A549 (cell line): ENCODE measurements around the gene TOM1L2. TPM values are rescaled to one million over a fixed set of nuclear protein-coding genes. Genes with fewer than 3 reads are reported as not detected.
"Not testable (repeated sequence)": the region's sequence is repeated elsewhere in the genome, so short reads cannot be mapped to it uniquely, and the experiment has no call there.

Experiments
- ATAC-seq, 2 experiments: fragments of 200-7000 bp in 1 of 2; fragments of >200 bp in 1 of 2; cut with Nextera tagmentation in 1 of 2; cut with Tn5 transposase in 1 of 2; 3 replicates each; pipeline versions ENCODE4 v1.8.0 to v1.9.1; 2018 to 2020; ENCODE audit warnings: mild to moderate bottlenecking in 1 of 2, moderate library complexity in 1 of 2
- CTCF ChIA-PET: fragments of 300-600 bp; sonication (Branson Sonifier 250); formaldehyde crosslinking; extraction: SDS; loops from one replicate; lab custom pipeline; 2021; ENCODE audit warnings: antibody characterized with exemption, inconsistent platforms; lab: Yijun Ruan, JAX
- POLR2A ChIA-PET: fragments of 350-600 bp; formaldehyde crosslinking; extraction: SDS; loops from one replicate; lab custom pipeline; 2021; ENCODE audit warnings: antibody characterized with exemption, inconsistent platforms; lab: Yijun Ruan, JAX
- DNase-seq, 2 experiments: peaks; one replicate each; pipeline versions ENCODE4 v3.0.0 to v3.0.0-alpha.2; 2011 to 2016; ENCODE audit warnings: low read depth in 1 of 2, low spot score in 1 of 2
- FAIRE-seq: peaks from 2 replicates; lab custom pipeline; 2011; peaks lifted over from hg19 to GRCh38; lab: Jason Lieb, UNC
- H3K27ac ChIP-seq, 2 experiments: fragments of >200 bp; sonication (Bioruptor Twin); formaldehyde crosslinking; 3 replicates each; pipeline ENCODE4 v1.5.1; 2016 to 2017
- H3K4me1 ChIP-seq: fragments of >200 bp; sonication (Bioruptor Twin); formaldehyde crosslinking; 3 replicates; pipeline ENCODE4 v1.6.1; 2016
- H3K4me2 ChIP-seq: fragments of >200 bp; sonication (Bioruptor Twin); formaldehyde crosslinking; 3 replicates; pipeline ENCODE4 v1.6.1; 2016
- H3K4me3 ChIP-seq: fragments of >200 bp; sonication (Bioruptor Twin); formaldehyde crosslinking; 3 replicates; pipeline ENCODE4 v1.5.1; 2016
- H3K9me3 ChIP-seq: fragments of >200 bp; sonication (Bioruptor Twin); formaldehyde crosslinking; 3 replicates; pipeline ENCODE4 v1.6.1; 2016
- BHLHE40 ChIP-seq: IDR thresholded peaks from 2 replicates; pipeline ENCODE4 v1.6.1; 2012; ENCODE audit warnings: low read depth, low read length, inconsistent platforms
- CHD2 ChIP-seq: fragments of 150-350 bp; IDR thresholded peaks from 2 replicates; pipeline ENCODE4 v1.6.1; 2014; ENCODE audit warnings: low read length; ENCODE audit not compliant: partially characterized antibody
- EHF ChIP-seq: fragments of 250-450 bp; sonication (Bioruptor Pico); IDR thresholded peaks from 2 replicates; pipeline ENCODE4 v1.5.0; 2020; ENCODE audit warnings: mild to moderate bottlenecking
- EHMT2 ChIP-seq: fragments of 200-600 bp; sonication (generic); IDR thresholded peaks from 2 replicates; pipeline ENCODE4 v1.6.1; 2016; ENCODE audit warnings: antibody characterized with exemption, low read depth, mild to moderate bottlenecking, moderate library complexity
- ESRRA ChIP-seq: fragments of 150-350 bp; IDR thresholded peaks from 2 replicates; pipeline ENCODE4 v1.6.1; 2014; ENCODE audit warnings: mild to moderate bottlenecking, low read length, borderline replicate concordance
- HOXB13 ChIP-seq: fragments of 250-450 bp; sonication (Bioruptor Pico); IDR thresholded peaks from 2 replicates; pipeline ENCODE4 v1.5.0; 2020; ENCODE audit warnings: low read depth, mild to moderate bottlenecking, moderate library complexity
- JUNB ChIP-seq: fragments of >200 bp; sonication (Bioruptor Twin); formaldehyde crosslinking; IDR thresholded peaks from 2 replicates; pipeline ENCODE4 v1.6.1; 2016
- KDM5A ChIP-seq: fragments of 200-600 bp; sonication (generic); IDR thresholded peaks from 2 replicates; pipeline ENCODE4 v1.6.1; 2016; ENCODE audit warnings: antibody characterized with exemption, mild to moderate bottlenecking
- MAZ ChIP-seq: fragments of 150-350 bp; IDR thresholded peaks from 2 replicates; pipeline ENCODE4 v1.6.1; 2014; ENCODE audit warnings: antibody characterized with exemption, low read depth, low read length, borderline replicate concordance
- MYC ChIP-seq: IDR thresholded peaks from 2 replicates; pipeline ENCODE4 v1.6.1; 2012; ENCODE audit warnings: mild to moderate bottlenecking, inconsistent platforms, low read length, improper control_type of control experiment, borderline replicate concordance
- RARB ChIP-seq: fragments of 250-450 bp; sonication (Bioruptor Pico); IDR thresholded peaks from 2 replicates; pipeline ENCODE4 v1.8.0; 2021; ENCODE audit warnings: mild to moderate bottlenecking, moderate library complexity
- RFX5 ChIP-seq: fragments of 450-650 bp; IDR thresholded peaks from 2 replicates; pipeline ENCODE4 v1.7.1; 2014; ENCODE audit warnings: antibody characterized with exemption, mild to moderate bottlenecking, moderate library complexity
- SREBF2 ChIP-seq: fragments of 450-650 bp; IDR thresholded peaks from 2 replicates; pipeline ENCODE4 v1.6.1; 2014; ENCODE audit warnings: mild to moderate bottlenecking, moderate library complexity
- TFCP2L1 ChIP-seq: fragments of 250-450 bp; sonication (Bioruptor Pico); IDR thresholded peaks from 2 replicates; pipeline ENCODE4 v1.5.0; 2021; ENCODE audit warnings: mild to moderate bottlenecking
- TP53 ChIP-seq: fragments of 250-450 bp; sonication (Bioruptor Pico); IDR thresholded peaks from 2 replicates; pipeline ENCODE4 v1.5.0; 2021; ENCODE audit warnings: mild to moderate bottlenecking, moderate library complexity
- ZFP36 ChIP-seq: fragments of 450-650 bp; IDR thresholded peaks from 2 replicates; pipeline ENCODE4 v1.6.1; 2014; ENCODE audit warnings: borderline replicate concordance; ENCODE audit not compliant: partially characterized antibody
- WGBS: methylation state at CpG from one replicate; pipeline ENCODE4 v1.1.6; 2017; ENCODE audit errors: missing lambda C conversion rate; 5-methylcytosine and 5-hydroxymethylcytosine counted together
- polyA plus RNA-seq, 4 experiments: library from polyadenylated mRNA; depleted of rRNA in 3 of 4; stranded (reverse); fragments of >200 nt; fragmentation: RNase III in 1 of 4; extraction: RNeasy Plus Mini Kit Qiagen cat#74134 plus additional on column Dnase treatment in 1 of 4; gene quantifications; 2 replicates in 3 of 4; 3 replicates in 1 of 4; pipeline ENCODE4 v1.2.3, GENCODE V29; 2011 to 2017
- TF ChIP-seq, protein P1 (sequence below): fragments of >200 bp; sonication (Bioruptor Twin); formaldehyde crosslinking; IDR thresholded peaks from 3 replicates; pipeline ENCODE4 v1.5.1; 2016
- TF ChIP-seq, protein P2 (sequence below): IDR thresholded peaks from 2 replicates; pipeline ENCODE4 v1.6.1; 2012; ENCODE audit warnings: low read depth, borderline replicate concordance
- TF ChIP-seq, protein P3 (sequence below): fragments of 250-450 bp; sonication (Bioruptor Pico); IDR thresholded peaks from 2 replicates; pipeline ENCODE4 v1.5.0; 2020; ENCODE audit warnings: low read depth, mild to moderate bottlenecking, moderate library complexity
- TF ChIP-seq, protein P4 (sequence below): fragments of 250-450 bp; sonication (Bioruptor Pico); IDR thresholded peaks from 2 replicates; pipeline ENCODE4 v1.5.0; 2021; ENCODE audit warnings: mild to moderate bottlenecking, moderate library complexity, borderline replicate concordance

Gene TOM1L2
- polyA plus RNA-seq, 2 of the 4 experiments (the other 2 are of a cell fraction) = 19.2 to 24.7 TPM

DNA sequence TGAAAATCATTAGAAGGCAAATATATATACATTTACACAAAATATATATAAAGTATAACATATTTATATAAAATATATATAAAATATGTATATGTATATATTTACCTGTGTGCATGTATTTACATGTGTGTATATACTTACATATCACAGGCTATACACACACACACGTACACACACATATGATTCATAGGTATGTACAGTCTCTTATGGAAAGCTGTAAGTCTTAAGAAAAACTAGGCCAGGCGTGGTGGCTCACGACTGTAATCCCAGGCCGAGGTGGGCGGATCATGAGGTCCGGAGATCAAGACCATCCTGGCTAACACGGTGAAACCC lies 14.7 kb downstream of the TOM1L2 start:
- WGBS = 56% methylated on average over 7 of the region's 7 CpGs
- FAIRE-seq (no peak), DNase-seq (peak in 1 of 2 experiments; percentile 43), ATAC-seq (no peak)
- Histone ChIP-seq H3K9me3 (no peaks in the 10 kb centered on the region), H3K4me1 (peaks cover 39% of the 10 kb centered on the region), H3K27ac (peak overlapping the region; percentile 74 to 83), H3K4me3 (0 out of 3 replicates have a peak overlapping the region, but pooled peaks have one; percentile 2), H3K4me2 (peak overlapping the region; percentile 81)
- POLR2A ChIA-PET = interaction anchor here (1.2 to 1.6 kb wide), 3 partner anchors 10 to 121 kb away, joined by 3 to 9 read pairs (median 4); partner anchors contain the start of gene SREBF1
- CTCF ChIA-PET = interaction anchor here (0.7 to 6.2 kb wide), 16 partner anchors 9 to 222 kb away, joined by 3 to 51 read pairs (median 4); partner anchors contain the start of genes DRC3, SREBF1 and TOM1L2
- TF ChIP-seq MYC = no peak
- TF ChIP-seq TFCP2L1 (CRISPR knock-in tag) = no peak
- TF ChIP-seq MAZ = no peak
- TF ChIP-seq KDM5A = no peak
- TF ChIP-seq ESRRA = no peak
- no peak for TF ChIP-seq SREBF2
- TF ChIP-seq, protein P1, sequence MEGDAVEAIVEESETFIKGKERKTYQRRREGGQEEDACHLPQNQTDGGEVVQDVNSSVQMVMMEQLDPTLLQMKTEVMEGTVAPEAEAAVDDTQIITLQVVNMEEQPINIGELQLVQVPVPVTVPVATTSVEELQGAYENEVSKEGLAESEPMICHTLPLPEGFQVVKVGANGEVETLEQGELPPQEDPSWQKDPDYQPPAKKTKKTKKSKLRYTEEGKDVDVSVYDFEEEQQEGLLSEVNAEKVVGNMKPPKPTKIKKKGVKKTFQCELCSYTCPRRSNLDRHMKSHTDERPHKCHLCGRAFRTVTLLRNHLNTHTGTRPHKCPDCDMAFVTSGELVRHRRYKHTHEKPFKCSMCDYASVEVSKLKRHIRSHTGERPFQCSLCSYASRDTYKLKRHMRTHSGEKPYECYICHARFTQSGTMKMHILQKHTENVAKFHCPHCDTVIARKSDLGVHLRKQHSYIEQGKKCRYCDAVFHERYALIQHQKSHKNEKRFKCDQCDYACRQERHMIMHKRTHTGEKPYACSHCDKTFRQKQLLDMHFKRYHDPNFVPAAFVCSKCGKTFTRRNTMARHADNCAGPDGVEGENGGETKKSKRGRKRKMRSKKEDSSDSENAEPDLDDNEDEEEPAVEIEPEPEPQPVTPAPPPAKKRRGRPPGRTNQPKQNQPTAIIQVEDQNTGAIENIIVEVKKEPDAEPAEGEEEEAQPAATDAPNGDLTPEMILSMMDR = no peak
- no peak for TF ChIP-seq EHF
- no peak for TF ChIP-seq ZFP36
- TF ChIP-seq, protein P2, sequence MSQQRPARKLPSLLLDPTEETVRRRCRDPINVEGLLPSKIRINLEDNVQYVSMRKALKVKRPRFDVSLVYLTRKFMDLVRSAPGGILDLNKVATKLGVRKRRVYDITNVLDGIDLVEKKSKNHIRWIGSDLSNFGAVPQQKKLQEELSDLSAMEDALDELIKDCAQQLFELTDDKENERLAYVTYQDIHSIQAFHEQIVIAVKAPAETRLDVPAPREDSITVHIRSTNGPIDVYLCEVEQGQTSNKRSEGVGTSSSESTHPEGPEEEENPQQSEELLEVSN = no peak
- no peak for TF ChIP-seq JUNB
- no peak for TF ChIP-seq RARB (CRISPR knock-in tag)
- TF ChIP-seq, protein P3, sequence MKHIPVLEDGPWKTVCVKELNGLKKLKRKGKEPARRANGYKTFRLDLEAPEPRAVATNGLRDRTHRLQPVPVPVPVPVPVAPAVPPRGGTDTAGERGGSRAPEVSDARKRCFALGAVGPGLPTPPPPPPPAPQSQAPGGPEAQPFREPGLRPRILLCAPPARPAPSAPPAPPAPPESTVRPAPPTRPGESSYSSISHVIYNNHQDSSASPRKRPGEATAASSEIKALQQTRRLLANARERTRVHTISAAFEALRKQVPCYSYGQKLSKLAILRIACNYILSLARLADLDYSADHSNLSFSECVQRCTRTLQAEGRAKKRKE (CRISPR knock-in tag) = no peak
- TF ChIP-seq, protein P4, sequence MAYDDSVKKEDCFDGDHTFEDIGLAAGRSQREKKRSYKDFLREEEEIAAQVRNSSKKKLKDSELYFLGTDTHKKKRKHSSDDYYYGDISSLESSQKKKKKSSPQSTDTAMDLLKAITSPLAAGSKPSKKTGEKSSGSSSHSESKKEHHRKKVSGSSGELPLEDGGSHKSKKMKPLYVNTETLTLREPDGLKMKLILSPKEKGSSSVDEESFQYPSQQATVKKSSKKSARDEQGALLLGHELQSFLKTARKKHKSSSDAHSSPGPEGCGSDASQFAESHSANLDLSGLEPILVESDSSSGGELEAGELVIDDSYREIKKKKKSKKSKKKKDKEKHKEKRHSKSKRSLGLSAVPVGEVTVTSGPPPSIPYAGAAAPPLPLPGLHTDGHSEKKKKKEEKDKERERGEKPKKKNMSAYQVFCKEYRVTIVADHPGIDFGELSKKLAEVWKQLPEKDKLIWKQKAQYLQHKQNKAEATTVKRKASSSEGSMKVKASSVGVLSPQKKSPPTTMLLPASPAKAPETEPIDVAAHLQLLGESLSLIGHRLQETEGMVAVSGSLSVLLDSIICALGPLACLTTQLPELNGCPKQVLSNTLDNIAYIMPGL (CRISPR knock-in tag) = no peak
- no peak for TF ChIP-seq BHLHE40
- TF ChIP-seq CHD2 = no peak
- no peak for TF ChIP-seq HOXB13 (CRISPR knock-in tag)
- TF ChIP-seq EHMT2 = no peak
- no peak for TF ChIP-seq RFX5
- no peak for TF ChIP-seq TP53 (CRISPR knock-in tag)

DNA sequence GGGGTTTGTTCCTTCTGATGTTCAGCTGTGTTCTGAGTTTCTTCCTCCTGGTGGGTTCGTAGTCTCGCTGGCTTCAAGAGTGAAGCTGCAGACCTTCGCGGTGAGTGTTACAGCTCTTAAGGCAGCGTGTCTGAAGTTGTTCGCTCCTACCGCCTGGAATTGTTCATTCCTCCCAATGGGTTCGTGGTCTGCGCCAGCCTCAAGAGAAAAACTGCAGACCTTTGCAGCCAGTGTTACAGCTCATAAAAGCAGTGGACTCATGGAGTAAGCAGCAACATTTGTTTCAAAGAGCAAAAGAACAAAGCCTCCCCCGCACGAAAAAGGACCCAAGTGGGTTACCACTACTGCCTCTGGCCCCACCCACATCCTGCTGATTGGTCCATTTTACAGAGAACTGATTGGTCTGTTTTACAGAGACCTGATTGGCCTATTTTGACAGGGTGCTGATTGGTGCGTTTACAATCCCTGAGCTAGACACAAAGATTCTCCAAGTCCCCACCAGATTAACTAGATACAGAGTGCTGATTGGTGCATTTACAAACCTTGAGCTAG lies 16.3 kb downstream of the TOM1L2 start:
- Histone ChIP-seq H3K27ac (peak overlapping the region in 1 of 2 experiments; percentile 83; a peak in 3 of 6 replicates), H3K4me1 (peaks cover 52% of the 10 kb centered on the region)
- H3K4me2 ChIP-seq, H3K9me3 ChIP-seq, POLR2A ChIA-PET, ATAC-seq, FAIRE-seq, H3K4me3 ChIP-seq: not testable (repeated sequence)
- peak in 1 of 2 experiments; percentile 25 for DNase-seq
- 98% methylated on average over 12 of the region's 12 CpGs for WGBS
- CTCF ChIA-PET = interaction anchor here (0.8 to 6.2 kb wide), 10 partner anchors 11 to 65 kb away, joined by 3 to 51 read pairs (median 4); partner anchors contain the start of genes DRC3 and TOM1L2
